ENCODE measurements around the gene ZNF358. TPM values are rescaled to one million over a fixed set of nuclear protein-coding genes. Genes with fewer than 3 reads are reported as not detected.

Gene ZNF358
- total RNA-seq, 1 donor from 2014 or later, result 67.1 TPM

GRCh38 chr19:7550169-7550770 lies 34.4 kb downstream of the ZNF358 start:
- Mint-ChIP-seq H3K27me3 (no peaks in the 10 kb centered on the region), H3K4me1 (ENCODE audit: unreplicated experiment) (peaks cover 6% of the 10 kb centered on the region), H3K4me3 (no peak overlapping the region), H3K36me3 (peaks cover 8% of the 10 kb centered on the region), H3K27ac (no peak overlapping the region), H3K9me3 (no peaks in the 10 kb centered on the region)
- TF ChIP-seq CTCF (conservative IDR thresholded peaks at IDR 0.05), result no peak
- DNase-seq (ENCODE audit: extremely low spot score, unreplicated experiment), result no peak

DNA sequence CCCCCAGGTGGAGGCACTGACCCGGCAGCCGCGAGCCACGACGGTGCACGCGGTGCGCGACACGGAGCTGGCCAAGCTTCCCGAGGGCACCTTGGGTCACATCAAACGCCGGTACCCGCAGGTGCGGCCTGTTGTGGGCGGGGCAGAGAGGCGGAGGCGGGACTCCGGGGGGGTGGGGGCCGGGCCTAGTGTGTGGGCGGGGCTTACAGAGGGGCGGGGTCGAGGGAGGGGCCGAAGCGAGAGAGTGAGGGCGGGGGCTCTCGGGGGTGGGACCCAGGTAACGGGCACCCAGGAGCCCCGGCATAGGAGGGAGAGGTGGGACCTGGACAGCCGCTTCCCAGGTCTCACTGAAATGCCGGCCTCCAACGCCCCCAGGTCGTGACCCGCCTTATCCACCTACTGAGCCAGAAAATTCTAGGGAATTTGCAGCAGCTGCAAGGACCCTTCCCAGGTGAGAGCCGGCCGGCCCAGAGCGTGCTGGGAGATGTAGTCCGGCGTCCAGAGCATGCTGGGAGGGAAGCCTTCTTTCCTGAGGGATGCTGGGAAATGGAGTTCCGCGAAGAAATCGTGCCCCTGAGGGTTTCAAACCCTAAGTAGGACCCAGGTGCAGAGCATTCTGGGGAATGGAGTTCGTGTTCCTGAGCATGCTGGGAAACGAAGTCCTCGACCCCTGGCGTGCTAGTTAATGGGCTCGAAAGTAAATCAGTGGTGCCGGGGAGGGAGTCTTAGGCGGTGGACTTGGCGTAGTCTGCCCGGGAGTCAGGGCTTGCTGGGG lies 35.3 kb downstream of the ZNF358 start:
- TF ChIP-seq CTCF (conservative IDR thresholded peaks at IDR 0.05), result no peak
- Mint-ChIP-seq H3K36me3 (peaks cover 4% of the 10 kb centered on the region), H3K4me3 (peak overlapping the region; percentile 77), H3K4me1 (ENCODE audit: unreplicated experiment) (peaks cover 6% of the 10 kb centered on the region), H3K27me3 (no peaks in the 10 kb centered on the region), H3K9me3 (no peaks in the 10 kb centered on the region), H3K27ac (peak overlapping the region; percentile 59)
- peak; percentile 81 for DNase-seq (ENCODE audit: extremely low spot score, unreplicated experiment)

GRCh38 chr19:7552781-7553180 lies 36.9 kb downstream of the ZNF358 start:
- peaks cover 6% of the 10 kb centered on the region for H3K36me3 Mint-ChIP-seq
- no peaks in the 10 kb centered on the region for H3K27me3 Mint-ChIP-seq
- no peak overlapping the region for H3K4me3 Mint-ChIP-seq
- no peak for DNase-seq (ENCODE audit: extremely low spot score, unreplicated experiment)
- H3K4me1 Mint-ChIP-seq (ENCODE audit: unreplicated experiment), result peaks cover 6% of the 10 kb centered on the region
- TF ChIP-seq CTCF (conservative IDR thresholded peaks at IDR 0.05), result no peak
- H3K9me3 Mint-ChIP-seq, result no peaks in the 10 kb centered on the region
- no peak overlapping the region for H3K27ac Mint-ChIP-seq

GRCh38 chr19:7554565-7554964 lies 38.7 kb downstream of the ZNF358 start:
- H3K27me3 Mint-ChIP-seq, result no peaks in the 10 kb centered on the region
- no peak for TF ChIP-seq CTCF (conservative IDR thresholded peaks at IDR 0.05)
- H3K9me3 Mint-ChIP-seq, result no peaks in the 10 kb centered on the region
- H3K27ac Mint-ChIP-seq, result no peak overlapping the region
- H3K4me3 Mint-ChIP-seq, result no peak overlapping the region
- DNase-seq (ENCODE audit: extremely low spot score, unreplicated experiment), result no peak
- peaks cover 6% of the 10 kb centered on the region for H3K4me1 Mint-ChIP-seq (ENCODE audit: unreplicated experiment)
- H3K36me3 Mint-ChIP-seq, result peaks cover 13% of the 10 kb centered on the region

DNA sequence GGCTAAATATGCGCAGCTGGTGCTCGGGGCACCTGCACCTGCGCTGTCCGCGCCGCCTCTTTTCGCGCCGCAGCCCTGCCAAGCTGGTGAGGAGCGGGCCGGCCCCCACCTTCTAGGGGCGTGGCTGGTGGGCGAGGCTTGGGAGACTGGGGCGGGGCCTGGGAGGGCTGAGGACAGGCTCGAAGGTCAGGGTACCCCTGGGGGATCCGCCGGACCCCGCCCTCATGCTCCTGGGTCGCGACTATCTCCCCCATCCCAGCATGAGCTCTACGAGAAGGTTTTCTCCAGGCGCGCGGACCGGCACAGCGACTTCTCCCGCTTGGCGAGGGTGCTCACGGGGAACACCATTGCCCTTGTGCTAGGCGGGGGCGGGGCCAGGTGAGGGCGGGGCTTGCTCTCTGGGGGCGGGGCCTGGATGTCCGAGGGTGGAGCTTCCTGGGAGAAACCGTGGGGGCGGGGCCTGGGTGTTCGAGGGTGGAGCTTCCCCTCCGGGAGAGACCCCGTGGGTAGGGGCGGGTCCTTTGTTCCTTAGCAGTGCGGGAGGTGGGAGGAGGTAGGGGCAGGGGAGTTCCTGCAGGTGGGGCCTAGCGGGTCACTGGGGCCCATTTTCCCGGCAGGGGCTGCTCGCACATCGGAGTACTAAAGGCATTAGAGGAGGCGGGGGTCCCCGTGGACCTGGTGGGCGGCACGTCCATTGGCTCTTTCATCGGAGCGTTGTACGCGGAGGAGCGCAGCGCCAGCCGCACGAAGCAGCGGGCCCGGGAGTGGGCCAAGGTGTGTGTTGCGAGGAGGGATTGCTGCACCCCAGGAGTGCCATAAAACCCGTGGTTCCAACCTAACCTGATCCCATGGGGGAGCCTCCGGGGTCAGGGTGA lies 39.3 kb downstream of the ZNF358 start:
- H3K4me1 Mint-ChIP-seq (ENCODE audit: unreplicated experiment), result peaks cover 6% of the 10 kb centered on the region
- TF ChIP-seq CTCF (conservative IDR thresholded peaks at IDR 0.05), result no peak
- no peak for DNase-seq (ENCODE audit: extremely low spot score, unreplicated experiment)
- H3K9me3 Mint-ChIP-seq, result no peaks in the 10 kb centered on the region
- no peak overlapping the region for H3K4me3 Mint-ChIP-seq
- no peaks in the 10 kb centered on the region for H3K27me3 Mint-ChIP-seq
- H3K27ac Mint-ChIP-seq, result no peak overlapping the region
- H3K36me3 Mint-ChIP-seq, result peaks cover 15% of the 10 kb centered on the region
